Renal cortical epithelial cell (primary cell): ENCODE measurements around the gene OR2F1. TPM values are rescaled to one million over a fixed set of nuclear protein-coding genes. Genes with fewer than 3 reads are reported as not detected.

ENCODE experiments used
- DNase-seq: peaks from one replicate; pipeline ENCODE4 v3.0.0-alpha.2; 2011; ENCODE audit warnings: low read depth
- total RNA-seq: library from RNA; depleted of rRNA; stranded (reverse); fragments of >200 nt; gene quantifications from 2 replicates; pipeline ENCODE4 v1.2.3, GENCODE V29; 2014

Gene OR2F1
- total RNA-seq, 1 donor from 2014 or later: not detected

GRCh38 chr7:143953421-143953820, 1.2 kb upstream of the OR2F1 start:
- DNase-seq: no peak

- no peak for DNase-seq
Measured at GRCh38 chr7:143954135-143954534, 509 bp upstream of the OR2F1 start.

GRCh38 chr7:143958781-143959180, 4.1 kb downstream of the OR2F1 start:
- DNase-seq: no peak

GRCh38 chr7:143960813-143961610, 6.4 kb downstream of the OR2F1 start:
- no peak for DNase-seq

GRCh38 chr7:143965280-143965679, 10.6 kb downstream of the OR2F1 start:
- DNase-seq: no peak

- DNase-seq: no peak
Measured at GRCh38 chr7:143967398-143967797, 12.8 kb downstream of the OR2F1 start.

GRCh38 chr7:143973870-143974416, 19.3 kb downstream of the OR2F1 start:
- no peak for DNase-seq

GRCh38 chr7:143974459-143974858, 19.8 kb downstream of the OR2F1 start:
- peak; percentile 34 for DNase-seq

GRCh38 chr7:143975617-143976016, 21.0 kb downstream of the OR2F1 start:
- DNase-seq: no peak

- DNase-seq: no peak
Measured at GRCh38 chr7:143978585-143978984, 23.9 kb downstream of the OR2F1 start.

- peak; percentile 70 for DNase-seq
Measured at GRCh38 chr7:143979359-143979758, 24.7 kb downstream of the OR2F1 start.

GRCh38 chr7:143979998-143980397, 25.4 kb downstream of the OR2F1 start:
- no peak for DNase-seq

- peak; percentile 15 for DNase-seq
Measured at GRCh38 chr7:143980746-143981510, 26.3 kb downstream of the OR2F1 start.

GRCh38 chr7:143983960-143984359, 29.3 kb downstream of the OR2F1 start:
- DNase-seq: no peak

- DNase-seq: no peak
Measured at GRCh38 chr7:143987513-143987912, 32.9 kb downstream of the OR2F1 start.

- DNase-seq: no peak
Measured at GRCh38 chr7:143988976-143989745, 34.5 kb downstream of the OR2F1 start.

GRCh38 chr7:143992670-143993069, 38.0 kb downstream of the OR2F1 start:
- no peak for DNase-seq

GRCh38 chr7:143993924-143994323, 39.3 kb downstream of the OR2F1 start:
- DNase-seq: no peak

- no peak for DNase-seq
Measured at GRCh38 chr7:144000020-144000419, 45.4 kb downstream of the OR2F1 start, which contains the start of gene OR6B1. Gene OR6B1, plus strand, starts transcription at chr7:144000320. Its CDS starts 3,677 bp downstream, at chr7:144003997.

- no peak for DNase-seq
Measured at GRCh38 chr7:144001543-144001942, 46.9 kb downstream of the OR2F1 start.

GRCh38 chr7:144004703-144005102, 50.1 kb downstream of the OR2F1 start:
- no peak for DNase-seq
